Activated CD8-positive, alpha-beta memory T cell treated with anti-CD3 and anti-CD28 coated beads for 24 hours (primary cell): ENCODE data around the gene CAPS2.
A peak's percentile ranks its signal among the peaks of the same experiment; 100 is the strongest.
"Not testable (repeated sequence)": the region's sequence is repeated elsewhere in the genome, so short reads cannot be mapped to it uniquely, and the experiment has no call there.

ENCODE experiments used
- DNase-seq: peaks from one replicate; pipeline ENCODE4 v3.0.0-alpha.2; 2020

CAPS2 gene

DNA sequence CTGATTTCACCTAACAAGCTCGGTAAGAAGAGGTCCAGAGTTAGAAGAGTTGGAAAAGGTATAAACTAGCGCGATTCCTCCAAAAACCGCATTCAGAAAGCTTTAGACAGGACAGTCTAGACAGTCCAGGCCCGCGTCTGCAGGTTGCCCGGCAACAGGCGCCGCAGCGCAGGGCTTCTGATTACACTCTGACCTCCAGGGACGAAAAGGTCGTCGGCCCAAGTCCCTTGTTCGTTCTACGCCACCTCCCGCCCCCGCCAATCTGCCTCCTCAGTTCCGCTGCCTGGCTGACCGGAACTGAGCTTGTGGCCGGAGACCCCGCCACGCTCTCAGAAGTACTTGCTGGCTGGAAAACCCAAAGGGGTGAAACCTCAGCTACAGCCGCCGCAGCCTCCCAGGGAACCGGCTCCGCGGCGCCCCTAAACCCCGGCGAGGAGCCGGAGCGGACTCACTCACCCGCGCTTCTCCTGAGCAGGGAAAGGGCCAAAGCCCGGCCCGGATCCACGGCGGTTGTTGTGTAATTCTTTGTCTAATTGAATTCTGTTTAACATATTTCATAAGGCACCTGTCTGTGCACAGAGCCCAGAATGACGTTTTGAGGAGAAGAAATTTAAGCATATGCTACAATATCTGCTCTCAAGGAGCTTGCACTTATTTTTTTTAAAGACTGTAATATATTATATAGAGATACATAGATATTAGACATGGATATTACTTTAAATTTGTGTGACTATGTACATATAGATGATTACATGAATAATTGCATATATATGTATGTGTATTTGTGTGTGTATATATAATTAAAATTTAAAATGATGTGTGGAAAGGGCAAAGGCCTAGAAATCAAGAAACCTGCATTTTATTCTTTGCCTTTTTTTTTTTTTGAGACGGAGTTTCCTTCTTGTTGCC is at the start of gene CAPS2:
Gene CAPS2, minus strand, starts transcription at position 407 of the 909 bp plus-strand sequence. CDS start 3,826 bp downstream, outside the sequence.
- peak; percentile 84 for DNase-seq

DNA sequence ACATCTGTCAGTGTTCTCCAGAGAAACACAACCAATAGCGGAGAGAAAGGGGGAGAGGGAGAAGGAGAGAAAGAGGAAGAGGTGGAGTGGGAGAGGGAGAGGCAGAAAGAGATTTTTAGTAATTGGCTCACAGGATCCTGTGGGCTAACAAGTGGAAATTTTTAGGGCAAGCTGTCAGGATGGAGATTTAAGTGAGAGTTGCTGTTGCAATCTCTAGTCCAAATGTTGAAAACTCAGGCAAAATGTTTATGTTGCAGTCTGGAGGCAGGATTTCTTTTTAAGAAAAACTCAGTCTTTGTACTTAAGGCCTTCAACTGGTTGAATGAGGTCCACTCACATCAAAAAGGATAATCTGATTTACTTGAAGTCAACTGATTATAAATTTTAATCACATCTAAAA is 48.2 kb upstream of the CAPS2 start:
- DNase-seq, result no peak

DNA sequence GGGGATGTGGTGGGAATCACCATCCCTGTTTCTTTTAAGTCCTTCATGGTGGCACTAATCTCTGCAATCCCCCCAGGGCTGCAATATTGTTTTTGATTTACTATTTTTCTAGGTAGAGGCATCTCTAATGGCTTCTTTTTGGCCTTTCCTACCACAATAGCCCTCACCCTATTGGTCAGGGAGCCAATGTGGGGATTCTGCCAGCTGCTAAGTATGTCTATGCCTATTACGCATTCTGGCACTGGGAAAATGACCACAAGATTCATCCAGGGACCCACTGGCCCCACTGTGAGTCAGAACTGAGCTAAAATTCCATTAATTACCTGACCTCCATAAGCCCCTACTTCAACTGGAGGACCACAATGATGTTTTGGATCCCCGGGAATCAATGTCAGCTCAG is 44.8 kb upstream of the CAPS2 start:
- no peak for DNase-seq

DNA sequence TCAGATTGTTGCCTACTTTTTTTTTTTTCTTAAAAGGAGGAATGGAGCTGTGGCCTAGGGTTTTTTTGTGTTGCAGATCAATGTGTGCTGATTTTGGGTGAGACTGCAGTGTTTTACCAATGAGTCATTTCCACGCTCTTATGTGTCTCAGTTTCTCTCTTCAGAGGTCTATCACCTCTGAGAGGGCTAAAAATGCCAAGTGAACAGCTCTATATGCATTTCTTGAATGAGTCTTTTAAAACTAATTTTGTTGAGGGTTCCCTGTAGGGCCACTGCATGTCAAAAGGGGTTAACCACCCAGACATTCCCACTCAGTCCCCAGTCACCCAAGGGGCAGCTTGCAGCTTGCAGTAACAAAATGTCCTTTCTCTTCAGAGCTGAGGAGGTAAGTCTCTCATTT is 36.5 kb upstream of the CAPS2 start:
- no peak for DNase-seq

DNA sequence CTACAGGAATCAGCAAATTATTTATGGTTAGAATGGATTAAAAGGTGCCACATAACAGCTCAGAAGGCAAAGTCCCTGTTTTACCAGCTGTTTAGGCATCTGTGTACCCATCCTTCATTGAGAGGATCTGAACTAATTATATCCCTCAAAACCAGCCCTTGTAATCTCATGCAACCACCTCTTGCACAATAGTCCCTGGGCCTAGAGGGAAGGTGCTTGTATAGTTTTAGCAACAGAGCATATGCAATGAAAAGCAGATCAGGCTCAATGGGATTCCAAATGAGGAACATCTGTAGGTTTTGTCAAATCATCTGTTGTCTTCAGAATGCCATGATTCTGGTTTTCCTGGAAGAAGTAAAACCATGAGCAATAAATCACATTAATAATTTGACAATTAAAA is 34.8 kb upstream of the CAPS2 start:
- no peak for DNase-seq

DNA sequence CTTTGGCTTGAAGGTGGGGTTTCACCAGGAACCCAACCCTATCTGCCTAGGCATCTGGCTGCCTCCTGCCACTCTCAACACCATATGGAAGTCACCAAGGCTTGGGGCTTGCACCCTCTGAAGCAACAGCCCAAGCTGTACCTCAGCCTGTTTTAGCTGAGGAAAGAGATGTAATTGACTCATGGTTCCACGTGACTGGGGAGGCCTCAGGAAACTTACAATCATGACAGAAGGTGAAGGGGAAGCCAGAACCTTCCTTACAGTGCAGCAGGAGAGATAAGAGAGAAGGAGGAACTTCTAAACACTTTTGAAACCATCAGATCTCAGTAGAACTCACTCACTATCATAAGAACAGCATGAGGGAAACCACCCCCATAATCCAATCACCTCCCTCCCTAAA is 31.3 kb upstream of the CAPS2 start:
- DNase-seq, result no peak

DNA sequence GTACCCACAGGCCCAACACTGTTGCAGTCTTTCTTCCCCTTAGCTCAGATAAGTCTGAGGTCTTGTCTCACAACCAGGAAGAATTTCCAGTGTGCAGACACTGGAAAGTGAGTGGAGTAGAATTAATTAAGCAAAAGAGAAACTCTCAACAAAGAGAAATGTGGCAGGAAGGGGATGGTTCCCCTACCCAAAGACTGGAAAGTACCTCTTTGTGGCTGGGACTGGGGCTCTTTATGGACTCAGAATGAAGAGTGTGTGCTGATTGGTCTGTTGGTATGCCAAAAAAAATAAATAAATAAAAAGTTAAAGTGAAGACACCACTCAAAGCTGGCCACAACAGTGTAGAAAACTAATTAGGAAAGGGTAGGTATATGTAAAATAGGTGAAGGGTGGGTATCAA is 30.8 kb upstream of the CAPS2 start:
- DNase-seq, result no peak

DNA sequence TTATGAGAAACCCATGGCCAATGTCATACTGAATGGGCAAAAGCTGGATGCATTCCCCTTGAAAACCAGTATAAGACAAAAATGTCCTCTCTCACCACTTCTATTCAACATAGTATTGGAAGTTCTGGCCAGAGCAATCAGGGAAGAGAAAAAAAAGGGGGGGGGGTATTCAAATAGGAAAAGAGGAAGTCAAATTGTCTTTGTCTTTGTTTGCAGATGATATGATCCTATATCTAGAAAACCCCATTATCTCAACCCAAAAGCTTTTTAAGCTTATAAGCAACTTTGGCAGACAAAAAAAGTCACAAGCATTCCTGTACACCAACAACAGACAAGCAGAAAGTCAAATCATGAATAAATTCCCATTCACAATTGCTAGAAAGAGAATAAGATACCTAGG is 23.9 kb upstream of the CAPS2 start:
- DNase-seq, result no peak

DNA sequence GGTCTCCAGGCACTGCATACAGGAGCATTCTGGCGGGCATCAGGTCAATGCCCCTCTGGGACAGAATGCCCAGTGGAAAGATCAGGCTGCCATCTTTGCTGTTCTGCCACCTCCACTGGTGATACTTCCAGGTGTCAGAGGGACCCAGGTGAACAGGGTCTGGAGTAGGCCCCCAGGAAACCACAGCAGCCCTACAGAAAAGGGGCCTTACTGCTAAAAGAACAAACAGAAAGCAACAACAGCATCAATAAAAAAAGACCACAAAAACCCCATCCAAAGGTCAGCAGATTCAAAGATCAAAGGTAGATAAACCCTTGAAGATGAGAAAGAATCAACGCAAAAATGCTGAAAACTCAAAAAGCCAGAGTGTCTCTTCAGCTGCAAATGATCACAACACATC is 20.3 kb upstream of the CAPS2 start:
- DNase-seq, result no peak

DNA sequence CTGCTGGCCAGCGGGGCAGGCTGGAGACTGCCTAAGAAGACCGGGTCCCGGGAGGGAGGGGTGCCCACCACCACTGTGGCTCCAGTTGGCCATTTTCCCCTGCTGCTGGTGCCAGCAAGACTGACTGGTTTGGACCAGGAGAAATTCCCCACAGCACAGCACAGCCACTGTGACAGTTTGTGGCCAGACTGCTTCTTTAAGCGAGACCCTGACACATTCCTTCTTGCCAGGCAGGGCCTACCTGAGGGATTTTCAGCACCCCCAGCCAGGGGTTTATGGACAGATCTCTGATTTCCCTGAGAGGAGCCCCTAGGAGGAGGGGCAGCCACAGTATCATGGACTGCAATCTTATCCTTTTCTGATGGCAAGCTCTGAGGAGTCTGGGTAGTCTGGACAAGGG is 19.8 kb upstream of the CAPS2 start:
- no peak for DNase-seq

DNA sequence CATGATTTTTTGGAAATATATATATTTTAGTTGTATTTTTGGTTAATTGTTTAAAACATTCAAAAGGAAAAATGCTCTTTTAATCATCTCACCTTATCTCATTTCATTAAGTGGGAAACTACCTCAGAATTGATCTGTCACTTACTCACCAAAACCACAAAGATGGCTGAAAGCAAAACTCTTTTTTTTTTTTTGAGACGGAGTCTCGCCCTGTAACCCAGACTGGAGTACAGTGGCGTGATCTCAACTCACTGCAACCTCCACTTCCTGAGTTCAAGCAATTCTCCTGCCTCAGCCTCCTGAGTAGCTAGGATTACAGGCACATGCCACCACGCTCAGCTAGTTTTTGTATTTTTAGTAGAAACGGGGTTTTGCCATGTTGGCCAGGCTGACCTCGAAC is 16.1 kb upstream of the CAPS2 start:
- not testable (repeated sequence) for DNase-seq

DNA sequence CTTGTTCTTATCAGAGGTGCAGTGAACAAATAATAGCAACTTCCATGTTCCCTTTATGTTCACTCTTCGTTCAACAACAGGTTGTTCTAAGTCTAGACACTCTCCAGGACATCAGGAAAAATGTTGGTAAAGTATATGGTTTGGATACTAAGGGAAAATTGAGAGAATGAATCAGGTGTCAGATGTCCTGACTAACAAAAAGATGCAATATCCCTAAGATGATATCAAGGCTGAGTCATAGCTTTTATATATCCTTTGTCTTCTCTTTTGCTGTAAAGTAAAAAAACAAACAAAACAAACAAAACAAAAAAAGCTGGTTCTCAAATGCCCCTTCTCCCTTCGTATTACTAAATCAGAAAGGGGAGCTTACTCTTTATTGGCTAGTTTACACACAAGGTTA is 15.4 kb upstream of the CAPS2 start:
- no peak for DNase-seq

DNA sequence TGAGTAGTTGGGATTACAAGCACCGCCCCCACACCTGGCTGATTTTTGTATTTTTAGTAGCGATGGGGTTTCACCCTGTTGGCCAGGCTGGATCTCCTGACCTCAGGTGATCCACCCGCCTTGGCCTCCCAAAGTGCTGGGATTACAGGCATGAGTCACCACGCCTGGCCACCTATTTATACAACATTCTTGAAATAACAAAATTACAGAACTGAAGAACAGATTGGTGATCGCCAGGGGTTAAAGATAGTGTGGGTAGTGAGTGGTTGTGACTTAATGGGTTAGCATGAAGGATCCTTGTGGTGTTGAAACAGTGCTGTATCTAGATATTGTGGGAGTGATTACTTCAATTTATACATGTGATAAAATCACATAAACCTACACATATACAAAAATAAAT is 11.7 kb upstream of the CAPS2 start:
- no peak for DNase-seq

DNA sequence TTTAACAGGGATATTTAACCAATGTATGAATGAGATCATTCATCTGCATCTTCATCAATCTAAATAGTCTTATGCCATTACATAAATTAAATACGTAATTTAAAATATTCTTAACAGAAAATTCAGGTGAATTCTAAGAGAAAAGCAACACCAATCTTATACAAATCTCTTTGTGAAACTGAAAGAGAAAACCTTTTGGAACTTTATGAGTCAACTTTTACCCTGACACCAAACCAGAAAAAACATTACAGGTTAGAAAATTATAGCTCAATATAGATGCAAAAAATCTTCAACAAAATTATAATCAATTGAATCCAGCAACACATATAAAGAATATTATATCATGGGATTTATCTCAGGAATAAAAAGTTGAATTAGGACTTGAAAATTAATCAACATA is 7.8 kb upstream of the CAPS2 start:
- DNase-seq, result no peak

DNA sequence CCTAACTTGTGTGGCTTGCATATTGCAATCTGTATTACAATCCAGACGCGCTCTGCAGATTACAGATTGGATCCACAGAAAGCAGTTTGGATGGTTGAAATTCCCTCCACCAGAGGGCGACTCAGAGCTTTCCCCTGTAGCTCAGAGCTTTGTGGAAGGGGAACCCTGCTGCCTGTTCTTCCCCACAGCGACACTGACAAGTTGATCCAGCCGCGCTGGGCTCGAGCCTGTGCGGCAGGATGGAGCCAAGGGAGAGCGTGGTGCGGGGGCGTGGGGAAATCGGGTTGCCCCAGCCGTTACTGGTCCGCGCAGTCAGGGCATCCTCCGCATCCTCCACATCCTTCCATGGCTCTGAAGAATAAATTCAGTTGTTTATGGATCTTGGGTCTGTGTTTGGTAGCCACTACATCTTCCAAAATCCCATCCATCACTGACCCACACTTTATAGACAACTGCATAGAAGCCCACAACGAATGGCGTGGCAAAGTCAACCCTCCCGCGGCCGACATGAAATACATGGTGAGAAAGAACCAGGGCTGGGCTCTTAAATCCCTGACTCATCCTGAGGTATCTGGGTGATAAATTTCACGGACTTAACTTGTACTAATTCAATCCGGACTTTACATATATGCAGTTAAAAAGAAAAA is 4.4 kb upstream of the CAPS2 start, which contains the start of gene GLIPR1L1:
Gene GLIPR1L1, plus strand, starts transcription at position 287 of the 647 bp plus-strand sequence. Its CDS starts 59 bp downstream, at position 346.
- peak; percentile 89 for DNase-seq

DNA sequence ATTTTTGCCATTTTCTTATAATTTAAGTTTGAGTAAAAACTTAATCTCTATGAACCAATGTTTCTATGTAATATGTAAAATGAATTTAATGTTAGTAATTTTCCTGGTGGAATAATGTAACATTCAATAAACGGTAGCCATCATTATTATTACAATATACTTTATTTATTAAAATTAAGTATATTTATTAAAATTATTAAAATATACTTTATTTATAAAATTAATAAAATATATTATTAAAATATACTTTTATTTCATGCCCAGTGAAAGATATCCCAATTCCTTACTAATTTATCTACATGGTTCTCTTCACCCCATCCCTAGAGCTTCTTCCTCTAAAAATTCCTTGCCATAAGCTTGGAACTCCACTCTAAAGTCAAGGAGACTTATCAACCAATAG is 2.5 kb downstream of the CAPS2 start:
- no peak for DNase-seq

DNA sequence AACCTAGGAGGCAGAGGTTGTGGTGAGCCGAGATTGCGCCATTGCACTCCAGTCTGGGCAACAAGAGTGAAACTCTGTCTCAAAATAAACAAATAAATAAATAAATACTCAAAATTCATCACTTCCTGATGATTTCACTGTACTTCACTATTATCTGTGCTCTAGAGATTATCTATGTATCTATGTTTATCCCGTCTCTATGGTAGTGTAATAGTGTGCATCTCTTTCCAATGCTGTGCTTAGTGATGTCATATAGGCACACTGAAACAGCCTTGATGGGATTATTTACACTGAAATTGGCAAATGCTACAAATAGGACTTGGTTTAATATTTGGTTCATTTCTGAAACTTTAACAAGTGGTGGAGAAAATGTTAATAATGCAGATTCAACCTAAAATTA is 6.5 kb downstream of the CAPS2 start:
- DNase-seq, result no peak

DNA sequence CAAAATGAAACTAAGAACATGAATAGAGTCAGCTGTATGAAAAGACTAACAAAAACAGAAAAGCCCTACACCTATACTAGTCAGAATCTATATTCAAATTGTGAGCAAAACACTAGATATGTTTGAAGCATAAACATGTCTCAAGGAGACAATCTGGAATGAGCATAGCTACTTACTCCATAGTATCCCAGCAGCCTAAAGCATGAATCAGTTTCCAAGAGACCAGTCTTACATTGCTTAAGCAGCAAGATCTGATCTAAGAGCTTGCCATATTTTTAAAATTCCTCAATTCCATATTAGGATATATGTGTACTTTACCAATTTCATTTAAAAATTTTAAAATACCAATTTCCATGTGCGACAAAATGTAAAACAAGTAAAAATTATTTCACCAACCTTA is 7.7 kb downstream of the CAPS2 start:
- DNase-seq, result no peak

DNA sequence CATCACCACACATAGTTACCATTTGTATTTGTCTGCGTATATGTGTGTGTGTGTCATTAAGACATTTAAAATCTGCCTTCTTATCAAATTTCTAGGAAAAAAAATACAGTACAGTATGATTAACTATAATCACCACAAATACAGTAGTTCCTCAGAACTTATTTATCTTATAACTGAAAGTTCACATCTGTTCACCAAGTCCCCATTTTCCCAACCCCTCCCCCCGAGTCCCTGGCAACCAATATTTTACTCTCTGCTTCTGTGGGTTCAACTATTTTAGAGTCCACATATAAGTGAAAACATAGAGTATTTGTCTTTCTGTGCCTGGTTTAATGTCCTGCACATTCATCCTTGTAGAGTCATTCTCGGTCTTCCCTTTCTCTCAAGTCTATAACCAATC is 12.3 kb downstream of the CAPS2 start:
- no peak for DNase-seq

DNA sequence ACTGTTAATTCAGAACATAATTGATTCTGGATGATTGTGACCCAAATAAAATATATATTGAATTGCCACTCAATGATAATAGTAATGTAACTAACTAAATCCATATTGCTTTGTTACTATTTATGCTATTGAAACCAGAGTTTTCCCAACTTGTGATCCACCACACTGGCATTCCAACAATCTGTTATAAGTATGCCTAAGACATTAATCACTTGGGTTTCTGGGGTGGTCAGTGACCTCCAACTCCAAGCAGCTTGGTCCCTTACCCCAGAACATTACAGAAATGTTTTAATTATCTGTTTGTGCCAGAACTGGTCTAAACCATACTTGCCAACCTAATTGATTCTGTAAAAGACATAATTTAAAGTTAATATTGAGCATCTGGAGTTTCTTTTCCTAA is 14.6 kb downstream of the CAPS2 start:
- DNase-seq, result no peak

DNA sequence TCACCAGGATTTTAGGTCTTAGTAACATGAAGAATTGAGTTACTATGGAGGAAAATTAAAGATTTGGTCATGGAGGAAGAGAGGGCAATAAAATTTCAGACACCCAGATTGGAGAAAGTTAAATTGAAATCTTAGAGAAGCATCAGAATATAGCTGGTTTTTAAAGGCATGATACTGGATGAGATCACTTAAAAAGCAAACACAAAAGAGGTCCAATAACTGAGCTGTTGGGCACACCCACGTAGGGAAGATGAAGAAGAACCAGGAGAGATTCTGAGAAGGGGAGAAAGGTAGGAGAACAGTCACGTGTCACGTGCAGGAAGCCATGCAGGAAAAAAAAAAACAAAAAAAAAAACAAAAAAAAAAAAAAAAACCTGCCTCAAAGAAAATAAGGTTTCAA is 18.8 kb downstream of the CAPS2 start:
- DNase-seq, result no peak

DNA sequence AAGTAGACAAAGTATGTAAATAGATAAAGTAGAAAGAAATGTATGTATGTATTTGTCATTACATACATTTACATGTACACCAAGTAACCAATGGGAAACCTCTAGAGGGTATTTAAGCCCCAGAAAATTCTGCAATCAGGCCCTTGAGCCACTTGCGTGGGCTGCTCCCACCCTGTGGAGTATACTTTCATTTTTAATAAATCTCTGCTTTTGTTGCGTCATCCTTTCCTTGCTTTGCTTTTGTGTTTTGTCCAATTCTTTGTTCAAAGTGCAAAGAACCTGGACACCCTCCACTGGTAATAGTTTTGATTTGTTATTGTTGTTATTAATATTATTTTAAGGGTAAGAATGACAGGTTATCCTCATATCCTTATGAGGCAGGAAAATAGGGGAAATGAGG is 21.8 kb downstream of the CAPS2 start:
- no peak for DNase-seq

DNA sequence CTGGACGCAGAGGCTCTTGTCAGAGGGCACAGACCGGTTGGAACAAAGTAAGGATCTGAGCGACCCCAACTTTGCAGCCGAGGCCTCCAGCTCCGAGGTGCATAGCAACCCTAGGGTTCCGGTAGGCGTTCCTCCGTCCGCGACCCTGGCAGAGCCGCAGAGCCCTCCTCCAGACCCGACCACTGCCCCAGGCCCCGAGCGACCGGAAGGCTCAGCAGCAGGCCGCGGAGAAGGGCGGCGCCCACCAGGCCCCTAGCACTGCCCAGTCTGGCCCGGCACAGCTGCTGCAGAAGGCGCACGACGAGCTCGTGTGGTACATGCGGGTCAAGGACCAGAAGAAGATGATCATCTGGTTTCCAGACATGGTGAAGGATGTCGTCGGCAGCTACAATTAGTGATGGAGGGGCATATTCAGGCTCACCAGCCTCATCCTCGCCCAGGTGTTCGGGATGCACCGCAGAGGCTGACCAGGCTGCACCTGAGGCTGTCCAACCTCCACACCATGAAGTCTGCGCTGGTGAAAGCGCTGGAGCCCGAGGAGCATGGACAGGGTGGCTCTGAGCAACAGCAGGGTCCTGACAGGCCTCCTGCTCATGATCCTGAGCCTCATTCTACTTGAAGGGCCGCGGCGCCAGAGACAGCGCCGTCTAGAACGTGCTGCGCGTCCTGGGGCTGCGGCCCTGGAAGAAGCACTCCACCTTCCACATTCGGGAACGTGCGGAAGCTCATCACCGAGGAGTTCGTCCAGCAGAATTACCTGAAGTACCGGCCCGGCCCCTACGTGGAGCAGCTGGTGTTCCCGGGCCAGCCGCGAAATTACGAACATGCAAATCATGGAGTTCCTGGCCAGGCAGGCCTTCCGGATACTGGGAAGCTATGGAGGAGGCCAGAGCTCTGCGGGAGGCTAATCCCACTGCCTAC is 24.5 kb downstream of the CAPS2 start:
- DNase-seq, result no peak
